ENCODE results near the gene CTNNBIP1.

The CTNNBIP1 gene

GRCh38 chr1:9904596-9904995 is 5.5 kb downstream of the CTNNBIP1 start:
- no peak for DNase-seq (ENCODE audit: low spot score)

GRCh38 chr1:9903801-9904527 is 6.1 kb downstream of the CTNNBIP1 start:
- no peak for DNase-seq (ENCODE audit: low spot score)

GRCh38 chr1:9902060-9902452 is 8.0 kb downstream of the CTNNBIP1 start:
- DNase-seq (ENCODE audit: low spot score), result no peak

- DNase-seq (ENCODE audit: low spot score), result no peak
Observed at GRCh38 chr1:9901148-9902059, 8.7 kb downstream of the CTNNBIP1 start.

- no peak for DNase-seq (ENCODE audit: low spot score)
Observed at GRCh38 chr1:9900142-9901043, 9.7 kb downstream of the CTNNBIP1 start.

GRCh38 chr1:9894115-9894514 is 16.0 kb downstream of the CTNNBIP1 start:
- DNase-seq (ENCODE audit: low spot score), result no peak

- DNase-seq (ENCODE audit: low spot score), result no peak
Observed at GRCh38 chr1:9892563-9893528, 17.2 kb downstream of the CTNNBIP1 start.

- no peak for DNase-seq (ENCODE audit: low spot score)
Observed at GRCh38 chr1:9891207-9891606, 18.9 kb downstream of the CTNNBIP1 start.

- DNase-seq (ENCODE audit: low spot score), result no peak
Observed at GRCh38 chr1:9890224-9890731, 19.8 kb downstream of the CTNNBIP1 start.

- no peak for DNase-seq (ENCODE audit: low spot score)
Observed at GRCh38 chr1:9889411-9889810, 20.7 kb downstream of the CTNNBIP1 start.

- DNase-seq (ENCODE audit: low spot score), result no peak
Observed at GRCh38 chr1:9888886-9889285, 21.2 kb downstream of the CTNNBIP1 start.

GRCh38 chr1:9887070-9887469 is 23.0 kb downstream of the CTNNBIP1 start:
- DNase-seq (ENCODE audit: low spot score), result no peak

GRCh38 chr1:9886092-9886742 is 23.9 kb downstream of the CTNNBIP1 start:
- DNase-seq (ENCODE audit: low spot score), result no peak

GRCh38 chr1:9884805-9885204 is 25.3 kb downstream of the CTNNBIP1 start:
- no peak for DNase-seq (ENCODE audit: low spot score)

GRCh38 chr1:9883585-9884449 is 26.3 kb downstream of the CTNNBIP1 start:
- DNase-seq (ENCODE audit: low spot score), result no peak

GRCh38 chr1:9882945-9883303 is 27.1 kb downstream of the CTNNBIP1 start:
- DNase-seq (ENCODE audit: low spot score), result no peak

- no peak for DNase-seq (ENCODE audit: low spot score)
Observed at GRCh38 chr1:9882296-9882944, 27.6 kb downstream of the CTNNBIP1 start.

GRCh38 chr1:9881838-9882249 is 28.2 kb downstream of the CTNNBIP1 start:
- no peak for DNase-seq (ENCODE audit: low spot score)

GRCh38 chr1:9878404-9878803 is 31.7 kb downstream of the CTNNBIP1 start:
- no peak for DNase-seq (ENCODE audit: low spot score)
